Measurements from ENCODE around the gene ACAD8.

Gene ACAD8

DNA sequence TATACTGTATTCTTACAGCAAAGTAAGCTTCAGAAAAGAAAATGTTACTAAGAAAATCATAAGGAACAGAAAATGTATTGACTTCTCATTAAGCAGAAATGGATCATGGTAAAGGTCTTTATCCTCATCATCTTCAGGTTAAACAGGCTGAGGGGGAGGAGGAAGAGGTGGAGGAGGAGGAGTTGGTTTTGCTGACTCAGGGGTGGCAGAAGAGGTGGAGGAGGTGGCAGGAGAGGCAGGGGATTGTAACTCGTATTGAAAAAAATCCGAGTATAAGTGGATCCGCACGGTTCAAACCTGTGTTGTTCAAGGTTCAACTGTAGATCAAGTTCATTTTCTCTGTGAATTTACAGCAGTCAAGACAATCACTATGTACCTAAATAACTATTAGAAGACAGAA lies 35.8 kb downstream of the ACAD8 start:
- no peaks in the 10 kb centered on the region for H3K79me2 ChIP-seq (ENCODE audit: insufficient read depth, low read length)
- H3K9ac ChIP-seq (ENCODE audit: low read length) = no peak overlapping the region
- H3K27ac ChIP-seq (ENCODE audit: low read depth, low read length) = no peak overlapping the region
- H3K4me3 ChIP-seq (ENCODE audit: insufficient read depth, low read length, poor library complexity, severe bottlenecking) = no peak overlapping the region
- no peak for TF ChIP-seq EZH2phosphoT487 (conservative IDR thresholded peaks at IDR 0.05; ENCODE audit: low read length)
- TF ChIP-seq, protein P1, sequence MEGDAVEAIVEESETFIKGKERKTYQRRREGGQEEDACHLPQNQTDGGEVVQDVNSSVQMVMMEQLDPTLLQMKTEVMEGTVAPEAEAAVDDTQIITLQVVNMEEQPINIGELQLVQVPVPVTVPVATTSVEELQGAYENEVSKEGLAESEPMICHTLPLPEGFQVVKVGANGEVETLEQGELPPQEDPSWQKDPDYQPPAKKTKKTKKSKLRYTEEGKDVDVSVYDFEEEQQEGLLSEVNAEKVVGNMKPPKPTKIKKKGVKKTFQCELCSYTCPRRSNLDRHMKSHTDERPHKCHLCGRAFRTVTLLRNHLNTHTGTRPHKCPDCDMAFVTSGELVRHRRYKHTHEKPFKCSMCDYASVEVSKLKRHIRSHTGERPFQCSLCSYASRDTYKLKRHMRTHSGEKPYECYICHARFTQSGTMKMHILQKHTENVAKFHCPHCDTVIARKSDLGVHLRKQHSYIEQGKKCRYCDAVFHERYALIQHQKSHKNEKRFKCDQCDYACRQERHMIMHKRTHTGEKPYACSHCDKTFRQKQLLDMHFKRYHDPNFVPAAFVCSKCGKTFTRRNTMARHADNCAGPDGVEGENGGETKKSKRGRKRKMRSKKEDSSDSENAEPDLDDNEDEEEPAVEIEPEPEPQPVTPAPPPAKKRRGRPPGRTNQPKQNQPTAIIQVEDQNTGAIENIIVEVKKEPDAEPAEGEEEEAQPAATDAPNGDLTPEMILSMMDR (IDR thresholded peaks at IDR 0.05; ENCODE audit: insufficient read depth, low read length, poor library complexity, severe bottlenecking) = no peak
- no peaks in the 10 kb centered on the region for H3K36me3 ChIP-seq (ENCODE audit: low read length)
- no peak overlapping the region for H3K4me2 ChIP-seq (ENCODE audit: low read depth, low read length, poor library complexity, severe bottlenecking)
- no peaks in the 10 kb centered on the region for H3K9me3 ChIP-seq (ENCODE audit: insufficient read depth, low read length)
- no peaks in the 10 kb centered on the region for H3K27me3 ChIP-seq (ENCODE audit: low read length)
- no peak overlapping the region for H2AFZ ChIP-seq (ENCODE audit: low read depth, low read length, severe bottlenecking)
- no peaks in the 10 kb centered on the region for H3K9me2 ChIP-seq (replicated peaks; ENCODE audit: insufficient read depth, low read length)
- H4K20me1 ChIP-seq (ENCODE audit: low read depth, low read length) = no peaks in the 10 kb centered on the region
- no peaks in the 10 kb centered on the region for H3F3A ChIP-seq (ENCODE audit: insufficient read depth)

DNA sequence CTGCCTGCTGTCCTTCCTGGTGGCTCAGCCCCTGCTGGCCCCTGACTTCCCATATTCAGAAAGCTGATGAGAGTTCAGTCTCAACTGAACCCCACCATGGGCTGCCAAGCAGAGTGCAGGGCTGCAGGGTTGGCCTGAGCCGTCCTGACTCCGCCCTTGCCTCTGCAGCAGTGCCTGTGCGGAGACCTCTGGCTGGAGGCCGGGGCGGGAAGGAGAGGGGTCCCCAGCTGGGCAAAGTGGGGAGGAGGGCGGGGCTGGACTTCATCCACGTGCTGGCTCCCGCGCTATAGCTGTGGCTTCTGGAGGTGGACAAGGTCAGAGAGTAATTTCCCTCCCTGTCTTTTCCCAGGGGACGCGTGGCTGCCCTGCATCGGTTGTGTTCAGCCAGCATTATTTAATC lies 36.4 kb downstream of the ACAD8 start:
- H3K9me2 ChIP-seq (replicated peaks; ENCODE audit: insufficient read depth, low read length) = no peaks in the 10 kb centered on the region
- H3K4me2 ChIP-seq (ENCODE audit: low read depth, low read length, poor library complexity, severe bottlenecking) = no peak overlapping the region
- H3K27me3 ChIP-seq (ENCODE audit: low read length) = no peaks in the 10 kb centered on the region
- no peak overlapping the region for H2AFZ ChIP-seq (ENCODE audit: low read depth, low read length, severe bottlenecking)
- no peaks in the 10 kb centered on the region for H3K79me2 ChIP-seq (ENCODE audit: insufficient read depth, low read length)
- H3K27ac ChIP-seq (ENCODE audit: low read depth, low read length) = no peak overlapping the region
- no peaks in the 10 kb centered on the region for H3K9me3 ChIP-seq (ENCODE audit: insufficient read depth, low read length)
- H3K9ac ChIP-seq (ENCODE audit: low read length) = no peak overlapping the region
- H3F3A ChIP-seq (ENCODE audit: insufficient read depth) = no peaks in the 10 kb centered on the region
- no peaks in the 10 kb centered on the region for H3K36me3 ChIP-seq (ENCODE audit: low read length)
- TF ChIP-seq, protein P1 (IDR thresholded peaks at IDR 0.05; ENCODE audit: insufficient read depth, low read length, poor library complexity, severe bottlenecking) = no peak
- no peak for TF ChIP-seq EZH2phosphoT487 (conservative IDR thresholded peaks at IDR 0.05; ENCODE audit: low read length)
- H3K4me3 ChIP-seq (ENCODE audit: insufficient read depth, low read length, poor library complexity, severe bottlenecking) = no peak overlapping the region
- no peaks in the 10 kb centered on the region for H4K20me1 ChIP-seq (ENCODE audit: low read depth, low read length)

DNA sequence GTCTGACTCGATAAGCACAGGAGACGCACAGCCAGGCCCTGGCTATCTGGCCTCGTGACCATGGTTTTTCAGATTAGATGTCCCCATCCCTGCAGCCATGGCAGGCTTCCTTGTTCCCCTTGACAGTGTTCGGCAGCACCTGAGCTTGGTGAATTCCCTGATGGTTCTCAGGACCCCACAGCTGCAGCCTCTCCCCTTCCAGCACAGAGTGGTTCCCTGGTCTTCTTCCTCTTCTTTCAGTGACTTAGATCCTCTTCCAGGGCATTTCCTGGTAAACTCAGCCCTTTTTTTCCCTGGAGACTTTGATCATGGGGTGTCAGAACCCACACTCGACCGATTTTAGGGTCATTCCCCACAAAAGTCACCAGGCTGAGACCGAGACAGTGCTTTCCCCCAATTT lies 37.3 kb downstream of the ACAD8 start:
- no peaks in the 10 kb centered on the region for H3K36me3 ChIP-seq (ENCODE audit: low read length)
- H3F3A ChIP-seq (ENCODE audit: insufficient read depth) = no peaks in the 10 kb centered on the region
- TF ChIP-seq, protein P1 (IDR thresholded peaks at IDR 0.05; ENCODE audit: insufficient read depth, low read length, poor library complexity, severe bottlenecking) = no peak
- TF ChIP-seq EZH2phosphoT487 (conservative IDR thresholded peaks at IDR 0.05; ENCODE audit: low read length) = no peak
- no peak overlapping the region for H2AFZ ChIP-seq (ENCODE audit: low read depth, low read length, severe bottlenecking)
- no peak overlapping the region for H3K4me3 ChIP-seq (ENCODE audit: insufficient read depth, low read length, poor library complexity, severe bottlenecking)
- H4K20me1 ChIP-seq (ENCODE audit: low read depth, low read length) = no peaks in the 10 kb centered on the region
- no peak overlapping the region for H3K27ac ChIP-seq (ENCODE audit: low read depth, low read length)
- no peak overlapping the region for H3K4me2 ChIP-seq (ENCODE audit: low read depth, low read length, poor library complexity, severe bottlenecking)
- H3K9me2 ChIP-seq (replicated peaks; ENCODE audit: insufficient read depth, low read length) = no peaks in the 10 kb centered on the region
- H3K9me3 ChIP-seq (ENCODE audit: insufficient read depth, low read length) = no peaks in the 10 kb centered on the region
- H3K9ac ChIP-seq (ENCODE audit: low read length) = no peak overlapping the region
- H3K79me2 ChIP-seq (ENCODE audit: insufficient read depth, low read length) = no peaks in the 10 kb centered on the region
- no peaks in the 10 kb centered on the region for H3K27me3 ChIP-seq (ENCODE audit: low read length)
